AG04449 (cell line): ENCODE measurements around the gene SMG5.

ENCODE experiments used
- CTCF ChIA-PET: fragments of 350-600 bp; formaldehyde crosslinking; extraction: SDS; loops from one replicate; lab custom pipeline; 2021; ENCODE audit warnings: antibody characterized with exemption; lab: Yijun Ruan, JAX
- POLR2A ChIA-PET: fragments of 400-600, 350-600 bp; formaldehyde crosslinking; extraction: SDS; loops from one replicate; lab custom pipeline; 2020; ENCODE audit warnings: antibody characterized with exemption, inconsistent platforms; lab: Yijun Ruan, JAX
- DNase-seq: peaks from one replicate; pipeline ENCODE4 v3.0.0-alpha.2; 2010; ENCODE audit warnings: low read depth, low spot score
- H3K4me3 ChIP-seq: 2 replicates; pipeline ENCODE4 v1.5.1; 2011; ENCODE audit warnings: low read depth, mild to moderate bottlenecking, control low read depth, low read length
- CTCF ChIP-seq: IDR thresholded peaks from one replicate; pipeline ENCODE4 v1.5.1; 2011; ENCODE audit warnings: mild to moderate bottlenecking, moderate library complexity, low read length, control low read depth, inconsistent platforms; ENCODE audit not compliant: insufficient read depth; ENCODE audit errors: missing control alignments

The SMG5 gene

GRCh38 chr1:156293098-156293434 is 10.4 kb upstream of the SMG5 start:
- POLR2A ChIA-PET, result no interaction called here
- no peak overlapping the region for H3K4me3 ChIP-seq
- CTCF ChIA-PET, result interaction anchor here (1.7 kb wide), 1 partner anchor 13 kb away, joined by 5 read pairs; no protein-coding TSS in a partner anchor
- DNase-seq, result no peak
- no peak for TF ChIP-seq CTCF

- ChIA-PET POLR2A (interaction anchor here (1.8 kb wide), 1 partner anchor 8 kb away, joined by 8 read pairs; the partner anchor contains the start of gene SMG5), CTCF (no interaction called here)
- peak overlapping the region; percentile 70 for H3K4me3 ChIP-seq
- DNase-seq, result no peak
- TF ChIP-seq CTCF, result no peak
These were observed 8.8 kb upstream of the SMG5 start for GRCh38 chr1:156291226-156292061.

- no peak for TF ChIP-seq CTCF
- ChIA-PET CTCF (interaction anchor here (0.9 kb wide), 1 partner anchor 70 kb away, joined by 4 read pairs; no protein-coding TSS in a partner anchor), POLR2A (interaction anchor here (0.6 to 1.1 kb wide), 2 partner anchors 9 to 14 kb away, joined by 3 read pairs; no protein-coding TSS in a partner anchor)
- no peak overlapping the region for H3K4me3 ChIP-seq
- no peak for DNase-seq
These were observed 7.2 kb upstream of the SMG5 start for GRCh38 chr1:156289857-156290256.

GRCh38 chr1:156286061-156286460 is 3.4 kb upstream of the SMG5 start:
- DNase-seq, result no peak
- POLR2A ChIA-PET, result interaction anchor here (0.6 to 1.2 kb wide), 2 partner anchors 11 to 69 kb away, joined by 4 to 6 read pairs; no protein-coding TSS in a partner anchor
- CTCF ChIA-PET, result interaction anchor here (1.2 to 1.6 kb wide), 3 partner anchors 33 to 61 kb away, joined by 3 to 4 read pairs (median 3); no protein-coding TSS in a partner anchor
- TF ChIP-seq CTCF, result no peak
- H3K4me3 ChIP-seq, result no peak overlapping the region

- ChIA-PET POLR2A (interaction anchor here (0.6 to 1.2 kb wide), 3 partner anchors 10 to 68 kb away, joined by 4 to 6 read pairs (median 4); no protein-coding TSS in a partner anchor), CTCF (interaction anchor here (1.2 to 1.6 kb wide), 3 partner anchors 34 to 60 kb away, joined by 3 to 4 read pairs (median 3); no protein-coding TSS in a partner anchor)
- no peak overlapping the region for H3K4me3 ChIP-seq
- DNase-seq, result no peak
- TF ChIP-seq CTCF, result no peak
These were observed 2.8 kb upstream of the SMG5 start for GRCh38 chr1:156285437-156285836.

GRCh38 chr1:156284757-156285156 is 2.1 kb upstream of the SMG5 start:
- DNase-seq, result no peak
- no peak for TF ChIP-seq CTCF
- POLR2A ChIA-PET, result interaction anchor here (1.1 to 1.2 kb wide), 2 partner anchors 10 to 12 kb away, joined by 4 read pairs; no protein-coding TSS in a partner anchor
- no peak overlapping the region for H3K4me3 ChIP-seq
- CTCF ChIA-PET, result interaction anchor here (1.2 kb wide), 2 partner anchors 35 to 60 kb away, joined by 3 read pairs; no protein-coding TSS in a partner anchor
